GM12874 (cell line): Measurements from ENCODE around the gene UBR3.

Source experiments
- CTCF ChIP-seq: IDR thresholded peaks from 2 replicates; pipeline ENCODE4 v1.5.1; 2011; ENCODE audit warnings: low read depth, mild to moderate bottlenecking, control low read depth, low read length, moderate library complexity; ENCODE audit not compliant: insufficient read depth

The UBR3 gene

GRCh38 chr2:169999054-169999453 lies 171.8 kb downstream of the UBR3 start:
- TF ChIP-seq CTCF: no peak

- no peak for TF ChIP-seq CTCF
These were observed 174.8 kb downstream of the UBR3 start for GRCh38 chr2:170002096-170002495.

- TF ChIP-seq CTCF: no peak
These were observed 178.4 kb downstream of the UBR3 start for GRCh38 chr2:170005702-170006101.

- no peak for TF ChIP-seq CTCF
These were observed 179.5 kb downstream of the UBR3 start for GRCh38 chr2:170006587-170007325.

GRCh38 chr2:170009209-170009608 lies 182.0 kb downstream of the UBR3 start:
- no peak for TF ChIP-seq CTCF

GRCh38 chr2:170012773-170013172 lies 185.5 kb downstream of the UBR3 start:
- 0 out of 2 replicates have a peak, but pooled peaks have one; percentile 7 for TF ChIP-seq CTCF

GRCh38 chr2:170013802-170014551 lies 186.7 kb downstream of the UBR3 start:
- TF ChIP-seq CTCF: no peak
